Testis (tissue), 3 donors: ENCODE measurements around the gene SIN3A. TPM values are rescaled to one million over a fixed set of nuclear protein-coding genes. Genes with fewer than 3 reads are reported as not detected.
"Not testable (repeated sequence)": the region's sequence is repeated elsewhere in the genome, so short reads cannot be mapped to it uniquely, and the experiment has no call there.

ENCODE experiments used
- DNase-seq: peaks from one replicate; pipeline ENCODE4 v3.0.0-alpha.2; 2019
- H3K27ac ChIP-seq, 2 donors: fragments of 200-600 bp; sonication (generic); one replicate each; pipeline ENCODE4 v1.5.1; 2019
- H3K27me3 ChIP-seq: fragments of 200-600 bp; sonication (generic); one replicate; pipeline ENCODE4 v1.5.1; 2019
- H3K36me3 ChIP-seq: fragments of 200-600 bp; sonication (generic); one replicate; pipeline ENCODE4 v1.5.1; 2017; ENCODE audit warnings: low read depth; ENCODE audit errors: missing control alignments
- H3K4me1 ChIP-seq: fragments of 200-600 bp; sonication (generic); one replicate; pipeline ENCODE4 v1.5.1; 2019
- H3K4me3 ChIP-seq, 2 donors: fragments of 200-600 bp; sonication (generic); one replicate each; pipeline ENCODE4 v1.5.1; 2017 to 2019
- H3K9me3 ChIP-seq: fragments of 200-600 bp; sonication (generic); one replicate; pipeline ENCODE4 v1.5.1; 2017
- POLR2A ChIP-seq: fragments of 450-650 bp; IDR thresholded peaks from one replicate; pipeline ENCODE4 v1.6.1; 2017; ENCODE audit warnings: antibody characterized with exemption, mild to moderate bottlenecking, moderate library complexity
- WGBS, 2 donors: methylation state at CpG; one replicate each; pipeline ENCODE4 v1.1.5; 2018; 5-methylcytosine and 5-hydroxymethylcytosine counted together
- intact Hi-C: fragments of 100-400 bp; cut with DNase I; formaldehyde crosslinking; loops from one replicate; pipeline ENCODE4 v1.15.1; 2023; ENCODE audit warnings: low total_unique reads
- polyA plus RNA-seq: library from polyadenylated mRNA; stranded (reverse); fragments of 350-450 nt; fragmentation: Illumina TruSeq; extraction: RNeasy Lipid Tissue Mini Kit (QIAGEN cat#74804); gene quantifications from one replicate; pipeline ENCODE4 v1.2.3, GENCODE V29; 2014; ENCODE audit warnings: low read depth, low replicate concordance; ENCODE audit not compliant: insufficient read depth
- total RNA-seq, 2 donors: library from RNA; depleted of rRNA; stranded (reverse); fragments of >200 nt; gene quantifications; one replicate each; pipeline ENCODE4 v1.2.3, GENCODE V29; 2016
- TF ChIP-seq, protein P1 (sequence below), 3 experiments: fragments of 450-650 bp in 2 of 3; fragments of 200-600 bp in 1 of 3; sonication (generic) in 1 of 3; IDR thresholded peaks; one replicate each; pipeline ENCODE4 v1.5.1; 2016 to 2019; ENCODE audit warnings: antibody characterized with exemption in 3 of 3, mild to moderate bottlenecking in 2 of 3, moderate library complexity in 1 of 3

Gene SIN3A
- total and polyA plus RNA-seq, 3 donors from 2014 or later: 65.9 to 100 (median 95.0) TPM

- intact Hi-C loops: no loop called here
- H3K36me3 ChIP-seq: no peaks in the 10 kb centered on the region
- no peaks in the 10 kb centered on the region for H3K9me3 ChIP-seq
- H3K27me3 ChIP-seq: no peaks in the 10 kb centered on the region
- no peak for TF ChIP-seq POLR2A
- TF ChIP-seq, protein P1, sequence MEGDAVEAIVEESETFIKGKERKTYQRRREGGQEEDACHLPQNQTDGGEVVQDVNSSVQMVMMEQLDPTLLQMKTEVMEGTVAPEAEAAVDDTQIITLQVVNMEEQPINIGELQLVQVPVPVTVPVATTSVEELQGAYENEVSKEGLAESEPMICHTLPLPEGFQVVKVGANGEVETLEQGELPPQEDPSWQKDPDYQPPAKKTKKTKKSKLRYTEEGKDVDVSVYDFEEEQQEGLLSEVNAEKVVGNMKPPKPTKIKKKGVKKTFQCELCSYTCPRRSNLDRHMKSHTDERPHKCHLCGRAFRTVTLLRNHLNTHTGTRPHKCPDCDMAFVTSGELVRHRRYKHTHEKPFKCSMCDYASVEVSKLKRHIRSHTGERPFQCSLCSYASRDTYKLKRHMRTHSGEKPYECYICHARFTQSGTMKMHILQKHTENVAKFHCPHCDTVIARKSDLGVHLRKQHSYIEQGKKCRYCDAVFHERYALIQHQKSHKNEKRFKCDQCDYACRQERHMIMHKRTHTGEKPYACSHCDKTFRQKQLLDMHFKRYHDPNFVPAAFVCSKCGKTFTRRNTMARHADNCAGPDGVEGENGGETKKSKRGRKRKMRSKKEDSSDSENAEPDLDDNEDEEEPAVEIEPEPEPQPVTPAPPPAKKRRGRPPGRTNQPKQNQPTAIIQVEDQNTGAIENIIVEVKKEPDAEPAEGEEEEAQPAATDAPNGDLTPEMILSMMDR (IDR thresholded peaks at IDR 0.05): no peak
- DNase-seq: no peak
- peaks cover 4% of the 10 kb centered on the region for H3K4me1 ChIP-seq
- 68 to 82% methylated on average over 6 to 7 of the region's 7 CpGs for WGBS, 2 donors
- no peak overlapping the region for H3K27ac ChIP-seq
- H3K4me3 ChIP-seq: no peak overlapping the region
These were observed 100.7 kb downstream of the SIN3A start for GRCh38 chr15:75350601-75351361.

- H3K36me3 ChIP-seq: no peaks in the 10 kb centered on the region
- intact Hi-C loops: no loop called here
- DNase-seq: no peak
- no peaks in the 10 kb centered on the region for H3K9me3 ChIP-seq
- TF ChIP-seq, protein P1 (IDR thresholded peaks at IDR 0.05): no peak
- no peak for TF ChIP-seq POLR2A
- H3K4me3 ChIP-seq: no peak overlapping the region
- no peaks in the 10 kb centered on the region for H3K27me3 ChIP-seq
- 79 to 85% methylated on average over 9 of the region's 9 CpGs for WGBS, 2 donors
- H3K4me1 ChIP-seq: peaks cover 4% of the 10 kb centered on the region
- H3K27ac ChIP-seq: no peak overlapping the region
These were observed 101.5 kb downstream of the SIN3A start for GRCh38 chr15:75349851-75350588.

DNA sequence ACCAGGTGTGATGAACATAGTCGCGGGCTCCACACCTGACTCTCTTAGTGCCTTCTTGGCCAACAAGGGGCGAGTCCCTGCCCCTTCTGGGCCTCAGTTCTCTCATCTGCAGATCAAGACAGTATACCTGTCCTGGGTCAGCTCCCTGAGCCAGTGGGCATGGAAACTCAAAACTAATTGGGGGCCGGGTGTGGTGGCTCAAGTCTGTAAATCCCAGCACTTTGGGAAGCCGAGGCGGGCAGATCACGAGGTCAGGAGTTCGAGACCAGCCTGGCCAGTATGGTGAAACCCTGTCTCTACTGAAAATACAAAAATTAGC is 102.2 kb downstream of the SIN3A start:
- intact Hi-C loops, H3K4me1 ChIP-seq, H3K27me3 ChIP-seq, H3K9me3 ChIP-seq, H3K27ac ChIP-seq, H3K4me3 ChIP-seq, H3K36me3 ChIP-seq, DNase-seq: not testable (repeated sequence)
- 75 to 76% methylated on average over 6 to 8 of the region's 8 CpGs for WGBS, 2 donors

GRCh38 chr15:75348562-75349350 is 102.7 kb downstream of the SIN3A start:
- no peaks in the 10 kb centered on the region for H3K27me3 ChIP-seq
- intact Hi-C loops: no loop called here
- H3K4me3 ChIP-seq: peak overlapping the region; percentile 69 to 77
- TF ChIP-seq, protein P1 (IDR thresholded peaks at IDR 0.05): no peak
- TF ChIP-seq POLR2A: no peak
- WGBS, 2 donors: 9 to 32% methylated on average over 18 to 46 of the region's 46 CpGs
- no peak overlapping the region for H3K27ac ChIP-seq
- DNase-seq: no peak
- H3K9me3 ChIP-seq: no peaks in the 10 kb centered on the region
- no peaks in the 10 kb centered on the region for H3K36me3 ChIP-seq
- peaks cover 4% of the 10 kb centered on the region for H3K4me1 ChIP-seq

GRCh38 chr15:75348034-75348561 is 103.4 kb downstream of the SIN3A start:
- H3K36me3 ChIP-seq: no peaks in the 10 kb centered on the region
- DNase-seq: no peak
- peak overlapping the region in 1 of 2 donors; percentile 50 for H3K27ac ChIP-seq
- 1 to 2% methylated on average over 6 to 26 of the region's 45 CpGs for WGBS, 2 donors
- TF ChIP-seq POLR2A: no peak
- TF ChIP-seq, protein P1 (IDR thresholded peaks at IDR 0.05): no peak
- peaks cover 4% of the 10 kb centered on the region for H3K4me1 ChIP-seq
- intact Hi-C loops: no loop called here
- no peaks in the 10 kb centered on the region for H3K9me3 ChIP-seq
- no peaks in the 10 kb centered on the region for H3K27me3 ChIP-seq
- peak overlapping the region; percentile 69 to 77 for H3K4me3 ChIP-seq
